Activated B cell treated with CpG ODN at 0.5 μM for 24 hours (primary cell): ENCODE data around the gene PYGB. TPM values are rescaled to one million over a fixed set of nuclear protein-coding genes. Genes with fewer than 3 reads are reported as not detected.
"Not testable (repeated sequence)": the region's sequence is repeated elsewhere in the genome, so short reads cannot be mapped to it uniquely, and the experiment has no call there.

Source experiments
- ATAC-seq: fragments of 200-7000 bp; cut with Tn5 transposase; one replicate; pipeline ENCODE4 v1.10.0; 2021; ENCODE audit warnings: low read depth, mild to moderate bottlenecking, moderate library complexity
- CTCF ChIA-PET: fragments of 350-600 bp; sonication (Branson Sonifier 250); formaldehyde crosslinking; loops from one replicate; lab custom pipeline; 2021; ENCODE audit warnings: antibody characterized with exemption; lab: Charles Lee
- POLR2A ChIA-PET: fragments of 350-600 bp; sonication (Branson Sonifier 250); formaldehyde crosslinking; loops from one replicate; lab custom pipeline; 2021; ENCODE audit warnings: antibody characterized with exemption; lab: Charles Lee
- DNase-seq: peaks from one replicate; pipeline ENCODE4 v3.0.0; 2022
- H3K27ac Mint-ChIP-seq: one replicate; pipeline ENCODE4 v1.8.0; 2020; ENCODE audit warnings: mixed read lengths
- H3K27me3 Mint-ChIP-seq: one replicate; pipeline ENCODE4 v1.8.0; 2021; ENCODE audit warnings: mixed read lengths
- H3K36me3 Mint-ChIP-seq: one replicate; pipeline ENCODE4 v1.8.0; 2021; ENCODE audit warnings: low read depth, mixed read lengths
- H3K4me1 Mint-ChIP-seq: one replicate; pipeline ENCODE4 v1.8.0; 2021; ENCODE audit warnings: mixed read lengths
- H3K4me3 Mint-ChIP-seq: one replicate; pipeline ENCODE4 v1.8.0; 2020; ENCODE audit warnings: mild to moderate bottlenecking, mixed read lengths
- H3K9me3 Mint-ChIP-seq: one replicate; pipeline ENCODE4 v1.8.0; 2020; ENCODE audit warnings: mixed read lengths
- CTCF ChIP-seq: fragments of 200-600 bp; IDR thresholded peaks from one replicate; pipeline ENCODE4 v1.8.0; 2022; ENCODE audit warnings: antibody characterized with exemption, mild to moderate bottlenecking
- intact Hi-C: fragments of 100-400 bp; cut with micrococcal nuclease; formaldehyde crosslinking; loops from one replicate; pipeline ENCODE4 v1.15.1; 2024
- total RNA-seq: library from RNA; stranded (reverse); gene quantifications from 2 replicates; pipeline ENCODE4 v1.2.3, GENCODE V29; 2022

PYGB gene
- total RNA-seq, 1 donor from 2014 or later, result 23.5 TPM

- H3K27me3 Mint-ChIP-seq, result peaks cover 15% of the 10 kb centered on the region
- peaks cover 11% of the 10 kb centered on the region for H3K4me1 Mint-ChIP-seq
- no peak overlapping the region for H3K4me3 Mint-ChIP-seq
- ATAC-seq (peak; percentile 49), DNase-seq (no peak)
- peaks cover 9% of the 10 kb centered on the region for H3K36me3 Mint-ChIP-seq
- CTCF ChIA-PET, result no interaction called here
- POLR2A ChIA-PET, result interaction anchor here (0.6 kb wide), 1 partner anchor 185 kb away, joined by 6 read pairs; no protein-coding TSS in a partner anchor
- no peak overlapping the region for H3K27ac Mint-ChIP-seq
- intact Hi-C loops, result loop anchor here (2.0 kb wide), 1 partner anchor 17 kb away; no protein-coding TSS in a partner anchor
- TF ChIP-seq CTCF, result no peak
- H3K9me3 Mint-ChIP-seq, result no peaks in the 10 kb centered on the region
These were observed 17.6 kb upstream of the PYGB start for GRCh38 chr20:25230166-25230831.

- intact Hi-C loops, result no loop called here
These were observed 14.7 kb upstream of the PYGB start for GRCh38 chr20:25233016-25233772.

DNA sequence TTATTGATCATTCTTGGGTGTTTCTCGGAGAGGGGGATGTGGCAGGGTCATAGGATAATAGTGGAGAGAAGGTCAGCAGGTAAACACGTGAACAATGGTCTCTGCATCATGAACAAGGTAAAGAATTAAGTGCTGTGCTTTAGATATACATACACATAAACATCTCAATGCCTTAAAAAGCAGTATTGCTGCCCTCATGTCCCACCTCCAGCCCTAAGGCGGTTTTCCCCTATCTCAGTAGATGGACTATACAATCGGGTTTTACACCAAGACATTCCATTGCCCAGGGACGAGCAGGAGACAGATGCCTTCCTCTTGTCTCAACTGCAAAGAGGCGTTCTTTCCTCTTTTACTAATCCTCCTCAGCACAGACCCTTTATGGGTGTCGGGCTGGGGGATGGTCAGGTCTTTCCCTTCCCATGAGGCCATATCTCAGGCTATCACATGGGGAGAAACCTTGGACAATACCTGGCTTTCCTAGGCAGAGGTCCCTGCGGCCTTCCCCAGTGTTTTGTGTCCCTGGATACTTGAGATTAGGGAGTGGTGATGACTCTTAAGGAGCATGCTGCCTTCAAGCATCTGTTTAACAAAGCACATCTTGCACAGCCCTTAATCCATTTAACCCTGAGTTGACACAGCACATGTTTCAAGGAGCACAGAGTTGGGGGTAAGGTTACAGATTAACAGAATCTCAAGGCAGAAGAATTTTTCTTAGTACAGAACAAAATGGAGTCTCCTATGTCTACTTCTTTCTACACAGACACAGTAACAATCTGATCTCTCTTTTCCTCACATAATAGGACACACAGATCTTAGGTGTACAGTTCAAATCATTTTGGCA lies 13.7 kb upstream of the PYGB start:
- H3K4me3 Mint-ChIP-seq, CTCF ChIA-PET, DNase-seq, H3K9me3 Mint-ChIP-seq, POLR2A ChIA-PET, H3K27ac Mint-ChIP-seq, ATAC-seq, intact Hi-C loops, H3K36me3 Mint-ChIP-seq: not testable (repeated sequence)
- H3K27me3 Mint-ChIP-seq, result peaks cover 31% of the 10 kb centered on the region
- peaks cover 11% of the 10 kb centered on the region for H3K4me1 Mint-ChIP-seq

More at GRCh38 chr20:25233016-25233772, 14.7 kb upstream of the PYGB start:
- ChIA-PET CTCF (no interaction called here), POLR2A (no interaction called here)
- ATAC-seq (no peak), DNase-seq (no peak)
- H3K4me3 Mint-ChIP-seq, result no peak overlapping the region
- TF ChIP-seq CTCF, result no peak
- H3K27me3 Mint-ChIP-seq, result peaks cover 28% of the 10 kb centered on the region
- H3K27ac Mint-ChIP-seq, result no peak overlapping the region
- H3K36me3 Mint-ChIP-seq, result no peaks in the 10 kb centered on the region
- H3K4me1 Mint-ChIP-seq, result peaks cover 11% of the 10 kb centered on the region
- no peaks in the 10 kb centered on the region for H3K9me3 Mint-ChIP-seq

GRCh38 chr20:25236450-25237304 lies 11.2 kb upstream of the PYGB start:
- TF ChIP-seq CTCF, result no peak
- no peaks in the 10 kb centered on the region for H3K36me3 Mint-ChIP-seq
- no peaks in the 10 kb centered on the region for H3K4me1 Mint-ChIP-seq
- no peaks in the 10 kb centered on the region for H3K9me3 Mint-ChIP-seq
- H3K27me3 Mint-ChIP-seq, result peaks cover 34% of the 10 kb centered on the region
- H3K4me3 Mint-ChIP-seq, result no peak overlapping the region
- intact Hi-C loops, result no loop called here
- H3K27ac Mint-ChIP-seq, result no peak overlapping the region
- no peak for ATAC-seq
- no peak for DNase-seq
- CTCF ChIA-PET, result no interaction called here
- POLR2A ChIA-PET, result no interaction called here
